IPS DF 6.9 (cell line): ENCODE results near the gene ODAD4.

ENCODE experiments used
- DNase-seq: peaks from one replicate; pipeline ENCODE4 v3.0.0-alpha.2; 2013; ENCODE audit warnings: low read depth, low spot score
- H3K27ac ChIP-seq: one replicate; pipeline ENCODE4 v1.5.1; 2013; ENCODE audit warnings: low read length, control low read depth
- H3K27me3 ChIP-seq: 2 replicates; pipeline ENCODE4 v1.6.1; 2013; ENCODE audit warnings: mild to moderate bottlenecking, low read length; ENCODE audit not compliant: control insufficient read depth, insufficient read depth
- H3K36me3 ChIP-seq: 2 replicates; pipeline ENCODE4 v1.6.1; 2013; ENCODE audit warnings: low read length; ENCODE audit not compliant: control insufficient read depth, insufficient read depth
- H3K4me1 ChIP-seq: 2 replicates; pipeline ENCODE4 v1.6.1; 2013; ENCODE audit warnings: low read length; ENCODE audit not compliant: control insufficient read depth, insufficient read depth
- H3K4me3 ChIP-seq: 2 replicates; pipeline ENCODE4 v1.5.1; 2013; ENCODE audit warnings: mild to moderate bottlenecking, low read length
- H3K9me3 ChIP-seq: 2 replicates; pipeline ENCODE4 v1.6.1; 2013; ENCODE audit warnings: low read length, inconsistent platforms; ENCODE audit not compliant: control insufficient read depth, insufficient read depth
- WGBS: extraction: QIAGEN DNeasy Blood & Tissue Kit; methylation state at CpG from one replicate; pipeline ENCODE4 v1.1.7; 2013; ENCODE audit warnings: mixed read lengths, missing lambda C conversion rate; ENCODE audit not compliant: insufficient read length, insufficient coverage; 5-methylcytosine and 5-hydroxymethylcytosine counted together

The ODAD4 gene

DNA sequence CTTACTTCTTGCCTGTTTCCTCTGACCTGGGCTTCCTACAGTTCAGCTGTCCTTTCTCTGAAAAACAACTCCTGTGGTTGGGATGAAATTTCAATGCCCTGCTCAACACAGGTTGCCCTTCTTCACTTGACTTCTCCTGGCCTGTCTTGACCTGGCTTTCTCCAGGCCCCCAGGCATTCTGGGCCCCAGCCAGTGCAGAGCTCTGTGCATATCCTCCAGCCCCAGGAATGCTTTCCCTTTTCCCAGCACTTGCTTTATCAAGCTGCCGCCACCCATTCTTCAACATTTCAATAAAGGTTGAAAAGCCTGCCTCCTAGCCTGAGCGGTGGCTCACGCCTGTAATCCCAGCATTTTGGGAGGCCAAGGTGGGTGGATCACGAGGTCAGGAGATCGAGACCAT, 10.8 kb downstream of the ODAD4 start:
- no peak overlapping the region for H3K4me3 ChIP-seq
- no CpG with 5 or more reads among the region's 5 CpGs for WGBS

GRCh38 chr17:41942626-41943373, 12.4 kb downstream of the ODAD4 start:
- Histone ChIP-seq H3K4me3 (no peak overlapping the region), H3K36me3 (no peaks in the 10 kb centered on the region), H3K27me3 (no peaks in the 10 kb centered on the region), H3K27ac (no peak overlapping the region), H3K4me1 (no peaks in the 10 kb centered on the region), H3K9me3 (no peaks in the 10 kb centered on the region)
- no CpG with 5 or more reads among the region's 8 CpGs for WGBS
- DNase-seq, result no peak

More for the DNA sequence above, 10.8 kb downstream of the ODAD4 start:
- no peak for DNase-seq
- H3K4me1 ChIP-seq, result no peaks in the 10 kb centered on the region
- no peaks in the 10 kb centered on the region for H3K9me3 ChIP-seq
- no peak overlapping the region for H3K27ac ChIP-seq
- no peaks in the 10 kb centered on the region for H3K27me3 ChIP-seq
- no peaks in the 10 kb centered on the region for H3K36me3 ChIP-seq

- Histone ChIP-seq H3K4me3 (no peak overlapping the region), H3K4me1 (no peaks in the 10 kb centered on the region), H3K36me3 (no peaks in the 10 kb centered on the region), H3K27me3 (no peaks in the 10 kb centered on the region), H3K27ac (no peak overlapping the region), H3K9me3 (no peaks in the 10 kb centered on the region)
- WGBS, result no CpG with 5 or more reads among the region's 3 CpGs
- no peak for DNase-seq
Observed at GRCh38 chr17:41943492-41943891, 13.1 kb downstream of the ODAD4 start.

DNA sequence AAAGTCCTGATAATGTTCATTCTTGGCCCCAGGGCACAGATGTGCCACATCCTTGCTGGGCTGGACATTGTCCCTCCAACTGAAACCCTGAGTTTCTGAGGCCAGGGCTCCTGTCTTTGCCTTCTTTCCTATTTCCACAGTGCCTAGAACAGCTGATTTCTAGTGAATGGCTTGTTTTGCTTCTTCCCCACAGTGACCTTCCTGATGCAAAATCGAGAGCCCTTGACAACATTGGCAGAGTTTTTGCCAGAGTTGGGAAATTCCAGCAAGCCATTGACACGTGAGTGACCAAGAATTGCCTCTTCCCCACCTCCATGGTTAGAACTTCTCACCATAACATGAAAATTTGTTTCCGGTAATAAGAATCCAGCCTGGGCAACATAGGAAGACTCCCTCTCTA, 14.5 kb downstream of the ODAD4 start:
- WGBS, result no CpG with 5 or more reads among the region's 3 CpGs
- Histone ChIP-seq H3K4me3 (no peak overlapping the region), H3K4me1 (no peaks in the 10 kb centered on the region), H3K27ac (no peak overlapping the region), H3K27me3 (no peaks in the 10 kb centered on the region), H3K9me3 (no peaks in the 10 kb centered on the region), H3K36me3 (no peaks in the 10 kb centered on the region)
- no peak for DNase-seq

- WGBS, result no CpG with 5 or more reads among the region's 11 CpGs
- H3K4me1 ChIP-seq, result no peaks in the 10 kb centered on the region
- H3K27ac ChIP-seq, result no peak overlapping the region
- no peaks in the 10 kb centered on the region for H3K9me3 ChIP-seq
- DNase-seq, result no peak
- no peaks in the 10 kb centered on the region for H3K27me3 ChIP-seq
- H3K36me3 ChIP-seq, result no peaks in the 10 kb centered on the region
- H3K4me3 ChIP-seq, result no peak overlapping the region
Observed at GRCh38 chr17:41948762-41949460, 18.5 kb downstream of the ODAD4 start.

DNA sequence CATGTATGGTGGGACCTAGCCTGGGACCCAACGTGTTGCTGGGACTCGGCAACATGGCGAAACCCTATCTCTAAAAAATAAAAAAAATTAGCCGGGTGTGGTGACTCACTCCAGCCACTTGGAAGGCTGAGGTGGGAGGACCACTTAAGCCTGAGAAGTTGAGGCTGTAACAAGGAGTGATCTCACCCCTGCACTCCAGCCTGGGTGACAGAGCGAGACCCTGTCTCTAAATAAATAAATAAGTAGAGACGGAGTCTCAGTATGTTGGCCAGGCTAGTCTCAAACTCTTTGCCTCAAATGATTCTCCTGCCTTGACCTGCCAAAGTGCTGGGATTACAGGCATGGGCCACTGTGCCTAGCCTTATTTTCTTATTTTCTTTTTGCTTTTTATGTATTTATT, 26.1 kb downstream of the ODAD4 start:
- no peak overlapping the region for H3K27ac ChIP-seq
- no peaks in the 10 kb centered on the region for H3K9me3 ChIP-seq
- H3K27me3 ChIP-seq, result no peaks in the 10 kb centered on the region
- H3K4me1 ChIP-seq, result peaks cover 5% of the 10 kb centered on the region; the same call in 1 of the 2 replicates
- no peak for DNase-seq
- no peak overlapping the region for H3K4me3 ChIP-seq
- no CpG with 5 or more reads among the region's 6 CpGs for WGBS
- no peaks in the 10 kb centered on the region for H3K36me3 ChIP-seq

DNA sequence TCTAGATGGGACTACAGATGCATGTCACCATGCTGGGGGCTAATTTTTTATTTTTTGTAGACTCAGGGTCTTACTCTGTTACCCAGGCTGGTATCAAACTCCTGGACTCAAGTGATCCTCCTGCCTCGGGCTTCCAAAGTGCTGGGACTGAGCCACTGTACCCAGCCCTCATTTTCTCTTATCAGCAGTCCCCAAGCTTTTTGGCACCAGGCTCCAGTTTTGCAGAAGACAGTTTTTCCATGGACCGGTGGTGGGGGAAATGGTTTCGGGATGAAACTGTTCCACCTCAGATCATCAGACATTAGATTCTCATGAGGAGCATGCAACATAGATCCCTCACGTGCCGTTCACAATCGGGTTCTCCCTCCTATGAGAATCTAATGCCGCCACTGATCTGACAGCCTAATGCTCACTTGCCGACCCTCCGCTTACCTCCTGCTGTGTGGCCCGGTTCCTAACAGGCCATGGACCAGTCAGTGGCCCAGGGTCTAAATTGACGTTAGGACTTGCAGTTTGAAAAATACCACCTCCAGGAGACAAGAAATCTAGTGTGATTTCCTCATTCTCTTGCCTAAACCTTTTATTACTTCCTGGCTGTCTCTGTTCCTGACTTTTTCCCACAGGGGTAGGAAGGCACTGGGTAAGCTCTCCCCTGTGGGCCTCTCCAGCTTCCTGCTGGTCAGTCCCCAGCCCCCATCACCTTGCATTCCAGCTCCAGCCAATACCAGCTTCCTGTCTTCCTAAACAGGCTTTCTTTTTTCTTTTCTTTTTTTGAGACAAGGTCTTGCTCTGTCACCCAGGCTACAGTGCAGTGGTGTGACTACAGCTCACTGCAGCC, 26.8 kb downstream of the ODAD4 start:
- Histone ChIP-seq H3K36me3 (no peaks in the 10 kb centered on the region), H3K4me1 (peaks cover 5% of the 10 kb centered on the region; the same call in 1 of the 2 replicates), H3K4me3 (no peak overlapping the region), H3K9me3 (no peaks in the 10 kb centered on the region), H3K27ac (no peak overlapping the region), H3K27me3 (no peaks in the 10 kb centered on the region)
- DNase-seq, result no peak
- WGBS, result no CpG with 5 or more reads among the region's 11 CpGs

- H3K9me3 ChIP-seq, result no peaks in the 10 kb centered on the region
- peaks cover 5% of the 10 kb centered on the region; the same call in 1 of the 2 replicates for H3K4me1 ChIP-seq
- H3K36me3 ChIP-seq, result no peaks in the 10 kb centered on the region
- DNase-seq, result no peak
- H3K4me3 ChIP-seq, result no peak overlapping the region
- no peak overlapping the region for H3K27ac ChIP-seq
- H3K27me3 ChIP-seq, result no peaks in the 10 kb centered on the region
- no CpG with 5 or more reads among the region's 6 CpGs for WGBS
Observed at GRCh38 chr17:41957869-41958439, 27.5 kb downstream of the ODAD4 start.

GRCh38 chr17:41959030-41959335, 28.6 kb downstream of the ODAD4 start:
- Histone ChIP-seq H3K27me3 (no peaks in the 10 kb centered on the region), H3K36me3 (no peaks in the 10 kb centered on the region), H3K4me1 (peaks cover 5% of the 10 kb centered on the region; the same call in 1 of the 2 replicates), H3K27ac (no peak overlapping the region), H3K9me3 (no peaks in the 10 kb centered on the region), H3K4me3 (no peak overlapping the region)
- DNase-seq, result no peak
- no CpG with 5 or more reads among the region's 2 CpGs for WGBS
